Neural cell (in vitro differentiated cells): ENCODE measurements around the gene HOXD1. TPM values are rescaled to one million over a fixed set of nuclear protein-coding genes. Genes with fewer than 3 reads are reported as not detected.

Source experiments
- H2AFZ ChIP-seq: fragments of 200-600, 300-800 bp; sonication (generic), shearing (Covaris generic); 2 replicates; pipeline ENCODE4 v1.6.0; 2014; ENCODE audit warnings: low read depth, mild to moderate bottlenecking, antibody characterized with exemption, low read length, moderate library complexity
- H3F3A ChIP-seq: fragments of 200-600 bp; shearing (Covaris generic); 2 replicates; pipeline ENCODE4 v1.6.1; 2016; ENCODE audit warnings: mild to moderate bottlenecking, moderate library complexity, mixed read lengths, antibody characterized with exemption, low read length; ENCODE audit not compliant: insufficient read depth, poor library complexity, severe bottlenecking
- H3K27ac ChIP-seq: fragments of 200-600, 300-800 bp; sonication (generic), shearing (Covaris generic); 2 replicates; pipeline ENCODE4 v1.5.1; 2014; ENCODE audit warnings: mild to moderate bottlenecking, low read length, moderate library complexity
- H3K27me3 ChIP-seq: fragments of 300-800, 200-600 bp; sonication (generic), shearing (Covaris generic); 2 replicates; pipeline ENCODE4 v1.6.0; 2014; ENCODE audit warnings: mild to moderate bottlenecking, low read depth, low read length, moderate library complexity; ENCODE audit not compliant: insufficient read depth
- H3K36me3 ChIP-seq: fragments of 300-800, 200-600 bp; sonication (generic), shearing (Covaris generic); 2 replicates; pipeline ENCODE4 v1.5.1; 2014; ENCODE audit warnings: mild to moderate bottlenecking, antibody characterized with exemption, low read length, moderate library complexity; ENCODE audit not compliant: insufficient read depth
- H3K4me2 ChIP-seq: fragments of 300-800, 200-600 bp; sonication (generic), shearing (Covaris generic); 2 replicates; pipeline ENCODE4 v1.6.0; 2014; ENCODE audit warnings: mild to moderate bottlenecking, low read length
- H3K4me3 ChIP-seq: fragments of 300-800, 200-600 bp; sonication (generic), shearing (Covaris generic); 2 replicates; pipeline ENCODE4 v1.5.1; 2014; ENCODE audit warnings: mild to moderate bottlenecking, low read length, moderate library complexity
- H3K79me2 ChIP-seq: fragments of 200-600 bp; shearing (Covaris generic); replicated peaks from 2 replicates; pipeline ENCODE4 v1.6.0; 2014; ENCODE audit warnings: mild to moderate bottlenecking, low read length, moderate library complexity; ENCODE audit not compliant: insufficient read depth
- H3K9ac ChIP-seq: fragments of 300-800, 200-600 bp; sonication (generic), shearing (Covaris generic); 2 replicates; pipeline ENCODE4 v1.6.1; 2016; ENCODE audit warnings: mild to moderate bottlenecking, low read length, mixed read lengths
- H3K9me2 ChIP-seq: fragments of 200-600 bp; shearing (Covaris generic); 2 replicates; pipeline ENCODE4 v1.6.1; 2016; ENCODE audit warnings: mild to moderate bottlenecking, low read length, mixed read lengths; ENCODE audit not compliant: insufficient read depth
- H3K9me3 ChIP-seq: fragments of 200-600, 300-800 bp; sonication (generic), shearing (Covaris generic); 2 replicates; pipeline ENCODE4 v1.6.1; 2016; ENCODE audit warnings: mild to moderate bottlenecking, mixed run types, low read length, moderate library complexity, mixed read lengths
- H4K20me1 ChIP-seq: fragments of 200-600 bp; shearing (Covaris generic); 2 replicates; pipeline ENCODE4 v1.6.1; 2016; ENCODE audit warnings: mild to moderate bottlenecking, mixed run types; ENCODE audit not compliant: insufficient read depth
- CTCF ChIP-seq: fragments of 450-650 bp; IDR thresholded peaks from 2 replicates; pipeline ENCODE4 v1.5.1; 2014; ENCODE audit warnings: antibody characterized with exemption, mild to moderate bottlenecking, moderate library complexity; ENCODE audit not compliant: poor library complexity, severe bottlenecking
- EP300 ChIP-seq: fragments of 450-650 bp; conservative IDR thresholded peaks from 2 replicates; pipeline ENCODE4 v1.6.1; 2014; ENCODE audit warnings: antibody characterized with exemption, mild to moderate bottlenecking, moderate library complexity; ENCODE audit not compliant: poor library complexity, severe bottlenecking
- EZH2 ChIP-seq: fragments of 200-600, 300-800 bp; shearing (Covaris generic), sonication (generic); IDR thresholded peaks from 2 replicates; pipeline ENCODE4 v1.6.1; 2014; ENCODE audit warnings: antibody characterized with exemption, low read length, borderline replicate concordance, mild to moderate bottlenecking; ENCODE audit not compliant: insufficient read depth, poor library complexity, severe bottlenecking
- MXI1 ChIP-seq: fragments of 450-650 bp; conservative IDR thresholded peaks from 2 replicates; pipeline ENCODE4 v1.6.1; 2014; ENCODE audit warnings: antibody characterized with exemption, mild to moderate bottlenecking; ENCODE audit not compliant: poor library complexity, severe bottlenecking
- POLR2AphosphoS5 ChIP-seq: IDR thresholded peaks from 2 replicates; pipeline ENCODE4 v1.6.1; 2012
- RAD21 ChIP-seq: fragments of 450-650 bp; conservative IDR thresholded peaks from 2 replicates; pipeline ENCODE4 v1.6.1; 2014; ENCODE audit warnings: antibody characterized with exemption, mild to moderate bottlenecking, moderate library complexity
- TAF1 ChIP-seq: IDR thresholded peaks from 2 replicates; pipeline ENCODE4 v1.6.1; 2012; ENCODE audit warnings: low read depth
- polyA plus RNA-seq: library from polyadenylated mRNA; depleted of rRNA; stranded (reverse); fragments of >200 nt; gene quantifications from 2 replicates; pipeline ENCODE4 v1.2.3, GENCODE V29; 2014

HOXD1 gene
- polyA plus RNA-seq, 1 donor from 2014 or later = not detected

GRCh38 chr2:176152350-176153181 lies 35.9 kb upstream of the HOXD1 start:
- H3F3A ChIP-seq = no peaks in the 10 kb centered on the region
- H3K9me2 ChIP-seq = no peaks in the 10 kb centered on the region
- no peak overlapping the region for H3K27ac ChIP-seq
- H3K9me3 ChIP-seq = peaks cover 12% of the 10 kb centered on the region
- H2AFZ ChIP-seq = no peak overlapping the region
- no peak overlapping the region for H3K4me2 ChIP-seq
- no peaks in the 10 kb centered on the region for H3K79me2 ChIP-seq
- no peak overlapping the region for H3K9ac ChIP-seq
- H4K20me1 ChIP-seq = no peaks in the 10 kb centered on the region
- H3K27me3 ChIP-seq = peaks cover 100% of the 10 kb centered on the region
- H3K36me3 ChIP-seq = no peaks in the 10 kb centered on the region
- peak; percentile 84 for TF ChIP-seq EZH2
- TF ChIP-seq POLR2AphosphoS5 = no peak
- no peak overlapping the region for H3K4me3 ChIP-seq

GRCh38 chr2:176154576-176155252 lies 33.8 kb upstream of the HOXD1 start:
- Histone ChIP-seq H3K36me3 (no peaks in the 10 kb centered on the region), H4K20me1 (no peaks in the 10 kb centered on the region), H3F3A (no peaks in the 10 kb centered on the region), H3K27me3 (peaks cover 100% of the 10 kb centered on the region), H3K9ac (no peak overlapping the region), H3K79me2 (no peaks in the 10 kb centered on the region), H3K4me3 (no peak overlapping the region), H3K9me3 (peaks cover 7% of the 10 kb centered on the region), H3K9me2 (no peaks in the 10 kb centered on the region), H3K27ac (no peak overlapping the region), H3K4me2 (no peak overlapping the region), H2AFZ (no peak overlapping the region)
- TF ChIP-seq EZH2 = no peak

GRCh38 chr2:176155356-176156044 lies 33.0 kb upstream of the HOXD1 start:
- H3K27me3 ChIP-seq = peaks cover 100% of the 10 kb centered on the region
- H3K27ac ChIP-seq = no peak overlapping the region
- TF ChIP-seq RAD21 (no peak), CTCF (no peak), POLR2AphosphoS5 (no peak), EZH2 (no peak), MXI1 (no peak), EP300 (no peak), TAF1 (no peak)
- H3F3A ChIP-seq = no peaks in the 10 kb centered on the region
- H3K9me2 ChIP-seq = no peaks in the 10 kb centered on the region
- no peaks in the 10 kb centered on the region for H3K79me2 ChIP-seq
- H3K4me2 ChIP-seq = no peak overlapping the region
- H3K36me3 ChIP-seq = no peaks in the 10 kb centered on the region
- H3K9ac ChIP-seq = no peak overlapping the region
- no peaks in the 10 kb centered on the region for H4K20me1 ChIP-seq
- H2AFZ ChIP-seq = no peak overlapping the region
- H3K9me3 ChIP-seq = peaks cover 7% of the 10 kb centered on the region
- no peak overlapping the region for H3K4me3 ChIP-seq
